Measurements from ENCODE around the gene ADAMTS19. TPM values are rescaled to one million over a fixed set of nuclear protein-coding genes. Genes with fewer than 3 reads are reported as not detected.

The ADAMTS19 gene
- total RNA-seq, 1 donor from 2014 or later: 49.9 TPM

DNA sequence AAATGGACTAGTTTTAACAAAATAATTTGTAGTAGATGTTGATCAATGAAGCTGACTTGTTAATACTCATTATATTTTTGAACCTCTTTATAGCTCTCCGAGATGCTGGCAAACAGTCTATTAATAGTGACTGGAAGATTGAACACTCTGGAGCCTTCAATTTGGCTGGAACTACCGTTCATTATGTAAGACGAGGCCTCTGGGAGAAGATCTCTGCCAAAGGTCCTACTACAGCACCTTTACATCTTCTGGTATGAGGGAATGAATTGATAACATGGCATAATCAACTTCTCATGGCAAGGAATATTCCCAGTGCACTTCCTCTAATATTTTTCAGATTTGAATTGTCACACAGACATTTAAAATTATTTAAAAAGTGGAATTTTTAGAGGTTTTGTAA lies 219.6 kb downstream of the ADAMTS19 start:
- DNase-seq: no peak

DNA sequence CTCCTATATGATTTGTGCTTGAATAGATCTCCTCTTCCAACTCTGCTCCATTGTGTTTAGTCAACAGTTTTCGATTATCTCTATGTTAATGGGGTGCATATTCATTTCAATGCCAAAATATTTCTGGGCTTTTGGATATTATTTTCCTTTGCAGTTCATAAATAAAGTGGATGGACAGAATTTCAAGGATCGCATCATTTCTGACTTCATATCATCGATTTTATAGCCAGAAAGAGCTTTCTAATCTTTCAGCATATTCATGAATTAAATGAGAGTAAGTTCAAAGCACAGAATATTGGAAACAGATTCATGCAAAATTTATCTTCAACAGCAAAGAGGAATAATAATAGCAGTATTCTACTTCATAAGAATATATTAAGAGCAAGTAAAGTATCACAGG lies 227.8 kb downstream of the ADAMTS19 start:
- no peak for DNase-seq

DNA sequence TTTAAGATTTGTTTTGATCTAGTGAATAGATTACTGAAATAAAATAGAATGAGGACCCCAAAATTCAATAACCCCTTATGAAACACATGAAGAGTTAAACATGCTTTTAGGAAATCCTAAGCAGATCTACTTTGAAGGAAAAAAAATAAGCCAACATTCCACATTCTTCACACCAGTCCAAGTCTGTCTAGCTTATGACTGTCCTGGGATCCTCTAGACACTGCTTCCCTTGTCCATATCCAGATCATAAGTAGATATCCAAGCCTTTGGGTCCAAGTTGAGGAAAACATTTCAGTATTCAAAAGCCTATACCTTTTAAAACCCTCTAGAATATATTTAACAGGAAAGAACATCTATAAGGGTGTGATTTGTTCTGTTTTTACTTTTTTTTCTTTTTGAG lies 228.9 kb downstream of the ADAMTS19 start:
- no peak for DNase-seq

DNA sequence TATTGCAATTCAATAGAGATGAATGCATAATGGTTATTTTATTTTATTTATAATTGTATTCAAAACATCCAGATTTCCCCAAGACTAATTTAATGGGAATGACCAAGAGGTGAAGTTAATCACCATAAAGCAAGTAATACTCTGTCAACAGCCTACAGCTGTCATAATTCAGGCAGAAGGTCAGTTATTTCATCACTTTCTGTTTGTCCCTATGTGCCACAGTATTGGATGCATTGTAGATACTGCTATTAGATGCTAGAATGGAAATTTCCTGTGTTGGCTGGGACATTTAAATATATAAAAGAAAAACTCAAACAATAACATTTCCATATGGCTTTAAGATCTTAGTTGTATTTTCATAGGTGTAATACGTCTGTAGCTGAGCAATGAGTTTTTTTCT lies 231.1 kb downstream of the ADAMTS19 start:
- DNase-seq: no peak

DNA sequence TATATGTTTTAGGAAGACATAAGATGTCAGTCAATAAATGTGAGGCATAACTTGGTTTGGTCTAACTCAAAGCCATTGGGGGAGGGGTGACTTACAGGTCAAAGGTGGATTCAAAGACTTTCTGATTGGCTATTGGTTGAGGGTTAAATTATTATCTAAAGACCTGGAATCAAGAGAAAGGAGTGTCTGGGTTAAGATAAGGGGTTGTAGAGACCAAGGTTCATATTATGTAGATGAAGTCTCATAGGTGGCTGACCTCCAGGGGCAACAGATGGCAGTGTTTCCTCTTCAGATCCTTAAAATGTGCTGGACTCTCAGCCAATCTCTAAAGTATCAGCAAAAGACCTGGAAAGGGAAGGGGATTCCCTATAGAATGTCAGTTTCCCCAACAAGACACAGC lies 236.5 kb downstream of the ADAMTS19 start:
- no peak for DNase-seq

DNA sequence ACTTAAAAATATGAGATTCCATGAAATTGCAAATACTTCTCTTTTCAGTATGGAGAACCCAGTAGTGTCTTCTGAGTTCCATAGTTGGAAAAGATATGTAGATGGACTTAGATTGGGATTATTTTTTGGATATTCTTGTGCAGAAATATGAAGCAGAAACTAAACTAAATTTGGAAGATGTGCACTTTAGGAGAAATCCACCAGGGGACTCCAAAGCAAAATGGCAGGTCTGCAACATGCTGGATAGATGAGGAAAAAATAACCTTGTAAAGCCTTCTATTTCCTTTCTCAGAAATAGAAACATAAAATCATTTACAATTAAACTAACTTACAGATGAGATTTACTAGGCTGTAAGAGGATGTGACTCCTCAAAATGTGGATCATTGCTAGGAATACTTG lies 238.6 kb downstream of the ADAMTS19 start:
- no peak for DNase-seq

DNA sequence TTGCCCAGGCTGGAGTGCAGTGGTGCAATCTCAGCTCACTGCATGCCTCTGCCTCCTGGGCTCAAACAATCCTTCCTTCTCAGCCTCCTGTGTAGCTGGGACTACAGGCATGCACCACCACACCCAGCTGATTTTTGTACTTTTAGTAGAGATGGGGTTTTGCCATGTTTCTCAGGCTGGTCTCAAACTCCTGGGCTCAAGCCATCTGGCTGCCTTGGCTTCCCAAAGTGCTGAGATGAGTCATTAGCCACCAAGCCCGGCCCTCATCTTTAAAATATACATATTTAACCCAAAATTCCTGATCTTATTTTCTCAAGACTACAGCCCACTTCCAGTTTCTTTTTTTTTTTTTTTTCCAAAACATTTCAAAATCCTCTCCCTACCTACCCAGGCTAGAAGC lies 256.1 kb downstream of the ADAMTS19 start:
- no peak for DNase-seq

DNA sequence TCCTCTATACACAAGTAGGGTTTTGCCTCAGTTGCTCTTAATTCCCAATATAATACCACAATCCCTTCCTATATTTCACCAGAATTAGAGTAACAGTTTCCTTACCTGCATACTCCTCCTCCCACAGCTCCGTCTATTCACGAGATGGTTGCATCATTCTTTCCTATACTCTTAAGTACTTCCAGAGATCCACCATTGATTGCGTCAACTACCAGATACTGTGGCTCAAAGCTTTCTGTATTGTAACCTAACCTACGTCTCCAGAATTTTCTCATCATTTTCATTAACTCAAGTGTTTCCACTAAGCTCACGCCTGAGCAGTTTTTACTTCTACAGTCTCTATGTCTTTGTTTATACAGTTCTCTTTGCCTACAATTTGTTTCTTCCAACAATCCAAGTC lies 256.6 kb downstream of the ADAMTS19 start:
- peak; percentile 20 for DNase-seq

DNA sequence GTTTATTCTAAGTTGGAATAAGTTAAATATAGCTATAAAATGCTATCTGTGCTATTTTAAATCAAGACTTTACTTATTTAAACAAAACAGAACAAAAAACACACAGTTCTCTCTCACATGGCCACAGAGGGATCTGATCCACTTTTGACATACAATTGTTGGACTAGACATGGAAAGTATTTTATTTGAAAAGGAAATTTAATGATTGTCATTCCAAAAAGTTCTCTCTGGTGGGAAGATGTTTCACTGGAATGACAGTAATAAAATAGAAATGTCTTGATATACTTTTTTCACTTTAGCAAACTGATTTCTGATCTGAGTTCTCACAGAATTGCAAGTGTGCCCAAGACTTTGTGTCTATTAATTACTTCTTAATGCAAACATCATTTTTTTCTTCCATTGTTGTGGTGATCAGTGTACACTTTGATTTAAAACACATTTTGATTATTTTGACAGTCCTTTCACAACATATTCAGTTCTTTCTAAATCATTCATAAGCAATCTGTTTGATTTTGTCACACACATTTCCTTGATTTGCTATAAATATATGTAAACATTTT lies 257.7 kb downstream of the ADAMTS19 start:
- DNase-seq: peak; percentile 8

DNA sequence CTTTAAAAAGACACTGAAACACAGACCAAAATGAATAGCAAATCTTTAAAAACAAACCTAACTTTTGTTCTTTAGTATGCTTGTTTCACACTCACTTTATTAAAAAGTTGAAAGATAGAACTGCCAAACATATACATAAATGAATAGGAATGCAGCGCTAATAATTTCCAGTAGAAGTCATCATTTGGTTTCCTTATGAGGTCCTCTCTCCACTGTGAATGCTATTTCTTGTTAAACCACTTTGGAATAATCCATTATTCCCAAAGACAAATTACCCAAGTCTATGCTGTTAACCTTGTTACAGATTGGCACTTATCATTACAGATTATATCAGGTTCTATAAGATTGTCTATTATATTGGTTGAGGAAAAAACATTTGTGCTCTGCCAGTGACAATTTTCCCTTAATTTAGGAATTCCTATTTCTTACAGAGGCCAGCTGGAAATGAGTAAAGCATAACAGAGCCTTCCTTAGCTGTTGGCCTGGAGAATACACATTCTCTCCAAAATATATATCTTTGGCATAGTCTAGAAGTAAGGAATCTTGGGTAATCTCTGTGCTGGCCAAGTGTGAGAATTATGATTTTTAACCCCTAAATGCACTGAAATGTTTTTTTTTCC lies 258.5 kb downstream of the ADAMTS19 start:
- peak; percentile 84 for DNase-seq

DNA sequence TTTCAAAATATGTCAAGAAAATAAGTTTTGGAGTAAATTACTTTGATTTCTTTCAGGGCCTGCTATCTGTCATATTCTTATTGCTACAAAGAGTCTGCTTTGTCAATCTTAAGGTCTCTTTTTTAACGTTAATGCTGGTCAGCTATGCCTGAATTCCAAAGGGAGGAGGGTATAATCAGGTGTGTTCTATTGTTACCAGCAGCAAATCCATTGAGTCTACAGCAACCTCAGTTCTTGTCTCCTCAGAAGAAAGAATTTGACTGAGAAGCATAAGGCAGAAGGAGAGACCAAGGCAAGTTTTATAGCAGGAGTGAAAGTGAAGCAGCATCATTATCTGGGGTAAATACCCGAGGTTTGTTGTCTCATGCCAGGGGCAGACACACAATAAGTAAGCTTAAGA lies 264.1 kb downstream of the ADAMTS19 start:
- no peak for DNase-seq

DNA sequence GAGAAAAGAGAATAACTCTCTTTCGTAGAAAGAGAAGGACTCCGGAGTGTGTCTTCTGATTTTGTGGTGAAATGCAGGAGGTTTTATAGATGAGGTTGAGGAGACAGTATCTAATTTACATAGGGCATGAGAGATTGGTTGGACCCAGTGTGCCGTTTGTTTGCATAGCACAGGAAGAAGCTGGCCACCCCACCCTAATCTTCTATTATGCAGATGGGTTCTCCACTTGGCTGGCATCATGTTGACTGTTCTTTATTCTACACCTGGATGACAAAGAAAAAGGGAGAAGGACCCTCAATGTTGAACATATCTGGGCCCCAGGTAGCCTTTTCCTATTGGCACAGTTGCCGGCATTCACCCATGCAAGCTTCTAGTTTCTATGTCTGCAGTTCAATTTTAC lies 264.5 kb downstream of the ADAMTS19 start:
- no peak for DNase-seq

DNA sequence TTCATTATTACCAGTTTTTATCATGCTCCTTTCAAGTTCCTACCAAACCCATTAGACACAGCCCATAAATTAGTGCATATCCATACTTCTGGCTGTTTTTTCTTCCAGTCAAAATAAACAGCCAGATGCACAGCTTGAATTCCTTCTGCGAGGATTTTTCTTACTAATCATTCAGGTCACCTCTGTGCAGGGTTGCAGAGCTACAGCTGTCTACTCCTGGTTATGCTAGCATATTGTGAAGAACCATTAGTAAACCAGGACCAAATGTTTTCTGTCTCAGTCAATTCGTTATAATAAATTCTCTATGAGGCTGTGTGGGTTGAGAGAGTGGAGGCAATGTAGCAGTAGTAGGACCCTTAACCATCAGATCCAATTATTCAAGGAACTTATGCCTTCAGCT lies 279.7 kb downstream of the ADAMTS19 start:
- DNase-seq: no peak

DNA sequence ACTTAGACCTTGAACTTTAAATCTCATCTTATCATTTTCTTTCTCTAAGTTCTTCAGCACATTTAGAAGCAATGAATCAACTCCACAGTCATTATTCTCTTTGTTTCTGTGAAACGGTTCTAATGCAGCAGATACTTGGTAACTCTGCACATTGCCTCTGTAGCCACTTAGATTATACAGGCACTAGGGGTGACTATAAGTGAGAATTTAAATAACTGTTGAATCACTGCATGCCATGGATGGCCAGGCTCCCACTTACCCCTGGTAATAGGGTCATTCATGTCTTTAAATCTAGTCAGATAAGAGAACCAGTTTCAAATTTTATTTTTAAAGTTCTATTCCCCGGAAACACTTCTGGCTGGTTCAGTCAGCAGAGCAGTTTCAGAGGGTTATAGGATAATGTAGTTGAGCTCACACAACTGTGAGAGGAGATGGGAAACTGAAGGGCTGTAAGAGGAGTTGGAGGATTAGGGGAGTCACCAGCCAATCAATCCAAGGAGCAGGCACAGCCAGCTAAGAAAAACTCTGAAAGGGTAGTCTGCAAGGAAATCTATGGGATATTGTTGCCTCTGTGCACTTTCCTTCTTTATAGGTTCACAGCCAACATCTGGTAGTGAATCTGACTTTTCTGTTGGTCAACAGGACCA lies 283.6 kb downstream of the ADAMTS19 start:
- no peak for DNase-seq

DNA sequence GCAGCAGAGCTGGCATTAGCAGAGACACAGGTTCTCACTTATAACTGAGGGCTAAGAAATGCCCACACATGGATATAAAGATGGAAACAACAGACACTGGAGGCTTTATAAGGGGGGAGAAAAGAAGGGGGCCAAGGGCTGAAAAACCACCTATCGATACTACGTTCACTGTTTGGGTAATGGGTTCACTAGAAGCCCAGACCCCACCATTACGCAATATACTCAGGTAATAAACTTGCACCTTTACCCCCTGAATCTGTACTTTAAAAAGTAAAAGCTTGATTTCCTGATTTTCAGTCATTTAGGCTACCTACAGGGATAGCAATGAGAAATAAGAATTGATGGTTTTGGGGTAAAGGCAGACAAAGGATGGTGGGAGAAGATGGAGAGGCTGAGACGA lies 285.9 kb downstream of the ADAMTS19 start:
- DNase-seq: no peak

DNA sequence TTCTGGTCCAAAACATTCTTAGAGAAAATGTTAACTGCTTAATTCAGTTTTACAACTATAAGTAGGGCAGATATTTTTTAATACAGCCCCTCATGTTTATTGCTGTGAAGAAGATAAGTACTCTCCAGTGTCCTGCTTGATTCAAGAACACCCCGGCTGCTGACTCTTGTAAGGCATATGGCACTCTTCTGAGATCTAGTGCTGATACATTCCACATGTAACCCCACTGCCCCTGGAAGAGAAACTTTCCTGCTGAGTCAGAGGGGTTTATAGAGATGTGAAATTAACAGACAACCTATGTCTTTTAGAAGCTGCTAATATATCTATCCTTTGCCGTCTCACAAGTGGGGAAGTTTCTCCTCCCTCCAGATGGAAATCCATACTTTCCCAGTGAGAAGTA lies 286.8 kb downstream of the ADAMTS19 start:
- no peak for DNase-seq

DNA sequence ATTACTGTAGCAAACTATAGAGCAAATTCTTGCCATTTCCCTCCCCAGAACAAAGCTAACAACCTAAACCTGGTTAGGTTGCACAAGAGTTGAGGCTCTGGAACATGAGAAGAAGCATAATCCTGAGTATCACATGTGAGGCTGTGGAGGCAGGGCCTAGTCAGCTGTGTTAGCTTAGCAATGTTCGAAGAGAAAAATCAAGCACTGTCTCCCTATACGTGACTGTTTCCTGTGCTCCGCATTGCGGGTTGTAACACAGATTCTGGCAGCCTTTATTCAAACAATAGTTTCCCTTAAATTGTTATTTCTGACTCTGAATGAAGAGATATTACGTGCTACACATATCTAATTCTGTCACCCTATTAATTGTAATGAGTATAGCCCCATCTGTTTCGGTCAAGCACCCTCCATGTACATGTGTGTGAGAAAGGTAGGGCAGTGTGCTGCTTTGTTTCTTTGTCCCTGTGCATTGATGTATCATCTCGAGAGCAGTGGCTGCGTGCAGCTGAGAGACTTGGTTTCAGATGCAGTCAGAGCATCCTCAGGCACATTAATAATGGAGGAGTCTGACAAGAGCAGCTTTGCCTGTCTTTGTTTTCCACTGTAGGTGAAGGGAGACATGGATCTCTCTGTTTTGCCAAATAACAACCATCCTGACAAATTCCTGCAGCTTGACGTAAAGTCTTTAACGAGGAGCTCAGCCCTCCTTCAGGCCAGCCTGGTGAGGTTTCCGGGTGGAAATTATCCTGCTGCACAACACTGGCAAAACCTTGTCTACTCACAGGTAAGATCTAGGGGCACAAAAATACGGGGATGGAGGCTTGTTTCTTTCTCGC lies 287.7 kb downstream of the ADAMTS19 start, which contains the start of gene MINAR2:
Gene MINAR2, plus strand, starts transcription at position 523 of the 836 bp plus-strand sequence. Its CDS starts 97 bp downstream, at position 620.
- no peak for DNase-seq

DNA sequence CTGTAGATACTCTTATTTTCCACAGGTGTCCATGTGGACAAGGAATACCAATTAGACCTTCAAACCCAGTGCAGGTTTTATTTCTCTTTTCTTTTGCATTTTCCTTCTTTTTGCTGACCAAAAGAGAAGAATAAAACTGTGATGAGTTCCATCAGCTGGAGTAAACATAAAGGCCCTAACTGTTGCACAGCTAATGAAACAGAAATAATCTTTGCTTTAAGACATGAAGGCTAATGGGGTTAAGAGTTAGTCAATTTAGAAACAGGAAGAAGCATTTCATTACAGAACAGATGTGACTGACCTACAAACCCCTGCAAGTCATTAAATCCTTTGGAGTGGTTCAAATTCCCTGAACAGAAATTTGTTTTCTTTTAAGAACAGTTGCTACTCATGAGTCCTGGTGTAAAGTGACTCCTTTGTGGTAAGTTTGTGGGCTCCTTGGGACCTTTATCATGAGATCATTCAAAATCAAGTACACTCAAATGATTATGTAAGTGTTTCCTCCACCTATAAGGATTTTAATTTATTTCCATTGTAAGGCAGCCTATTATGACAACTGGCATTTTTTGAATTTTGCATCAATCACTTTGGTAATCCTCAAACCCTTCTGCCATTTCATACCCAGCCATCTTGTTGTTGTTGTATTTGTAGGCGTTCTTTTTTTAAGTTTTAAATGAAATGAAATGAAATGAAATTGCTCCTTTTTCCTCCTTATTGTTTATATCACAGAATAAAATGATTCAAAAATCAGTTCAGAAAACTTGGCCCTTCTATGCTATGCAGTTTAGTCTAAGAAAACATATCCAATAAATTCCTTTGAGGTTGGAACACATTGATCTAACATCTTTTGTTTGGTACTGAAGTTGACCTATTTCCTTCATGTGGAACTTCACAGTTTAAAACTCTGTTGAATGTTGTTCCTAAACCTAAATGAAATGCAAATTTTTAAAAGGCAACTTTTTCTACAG lies 289.1 kb downstream of the ADAMTS19 start:
- DNase-seq: no peak

DNA sequence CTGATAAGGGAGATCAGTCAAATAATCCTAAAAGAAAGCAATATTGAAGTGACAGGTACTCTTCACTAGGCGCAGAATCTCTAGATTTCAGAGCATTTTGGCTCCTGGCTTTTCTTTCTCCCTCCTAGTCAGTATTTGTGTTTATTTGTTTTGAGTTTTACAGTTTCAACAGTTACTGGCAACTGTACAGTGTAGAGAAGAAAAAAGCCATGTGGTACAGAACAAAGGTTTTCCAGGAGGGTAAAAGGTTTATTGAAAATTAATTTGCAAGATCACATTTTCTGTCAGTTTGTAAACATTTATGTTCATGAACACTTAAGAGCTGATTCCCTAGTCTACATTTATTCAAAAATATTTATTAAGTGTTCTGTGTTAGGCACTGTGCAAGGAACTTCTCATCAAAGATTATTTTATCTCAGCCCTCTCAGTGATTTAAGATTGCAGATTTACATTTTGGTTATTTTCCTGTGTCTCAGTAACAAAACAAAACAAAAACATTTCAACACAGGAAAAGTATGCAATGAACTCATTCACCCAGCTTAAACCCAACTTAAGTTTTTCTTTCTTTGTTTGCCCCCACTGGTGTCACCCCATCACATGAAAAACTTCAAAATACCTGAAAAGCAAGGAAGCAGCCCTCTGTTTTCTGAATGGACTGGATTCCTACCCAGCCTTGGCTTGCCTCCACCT lies 300.7 kb downstream of the ADAMTS19 start:
- peak; percentile 33 for DNase-seq

DNA sequence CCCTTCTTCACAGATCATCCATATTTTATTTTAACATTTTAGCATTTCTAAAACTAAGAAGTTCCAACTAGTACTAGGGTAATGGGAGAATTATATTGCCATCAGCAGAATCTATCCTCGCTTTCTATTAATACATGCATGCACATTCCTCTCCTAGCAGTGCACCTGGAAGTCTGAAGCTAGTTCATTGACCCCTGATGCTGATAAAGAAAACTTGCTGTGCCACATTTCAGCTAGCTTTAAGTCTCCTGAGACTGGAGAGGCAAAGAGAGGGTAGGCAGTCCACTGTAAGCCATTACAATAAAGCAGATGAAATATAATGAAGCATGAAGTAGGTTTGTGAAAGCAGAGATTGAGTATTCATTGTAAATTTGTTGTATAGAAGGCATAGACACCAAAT lies 303.6 kb downstream of the ADAMTS19 start:
- DNase-seq: no peak

DNA sequence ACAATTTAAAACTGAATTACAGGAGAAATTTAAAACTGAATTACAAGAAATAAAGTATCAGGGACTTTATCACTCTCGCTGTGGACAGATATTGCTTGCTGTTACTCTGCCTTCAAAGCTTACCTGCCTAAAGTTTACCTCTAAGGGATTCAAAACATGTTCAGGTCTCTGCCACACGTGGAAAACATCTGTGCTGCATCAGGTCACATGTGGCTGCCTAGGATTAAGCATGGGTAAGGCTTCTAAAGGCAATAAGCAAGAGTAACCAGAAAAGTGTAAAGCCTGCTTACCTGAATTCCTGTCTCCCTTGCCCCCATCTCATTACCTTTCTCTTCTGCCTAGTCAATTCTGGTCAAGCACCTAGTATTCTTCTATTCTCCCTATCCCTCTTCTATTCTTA lies 306.7 kb downstream of the ADAMTS19 start:
- no peak for DNase-seq
